OCI-LY7 (cell line): ENCODE results near the gene ARMC9. TPM values are rescaled to one million over a fixed set of nuclear protein-coding genes. Genes with fewer than 3 reads are reported as not detected.

Experiments
- BruUV-seq: library from RNA; stranded (reverse); fragments of 400-500 nt; replicated peaks from 2 replicates; lab custom pipeline; 2021; lab: Mats Ljungman, UMichigan
- CTCF ChIA-PET: fragments of 300-600 bp; sonication (Branson Sonifier 250); formaldehyde crosslinking; loops from one replicate; lab custom pipeline; 2022; ENCODE audit warnings: antibody characterized with exemption; ENCODE audit not compliant: unreplicated experiment; lab: Charles Lee
- POLR2A ChIA-PET: fragments of 300-600 bp; sonication (Branson Sonifier 250); formaldehyde crosslinking; loops from one replicate; lab custom pipeline; 2022; ENCODE audit warnings: antibody characterized with exemption; lab: Charles Lee
- DNase-seq: peaks from one replicate; pipeline ENCODE4 v3.0.0-alpha.2; 2015; ENCODE audit warnings: low spot score
- H2AFZ ChIP-seq: fragments of 200-600 bp; sonication (generic), shearing (Covaris generic); 2 replicates; pipeline ENCODE4 v1.6.1; 2014; ENCODE audit warnings: mild to moderate bottlenecking, antibody characterized with exemption, low read length, moderate library complexity
- H3K27ac ChIP-seq: fragments of 200-600 bp; sonication (generic); 2 replicates; pipeline ENCODE4 v1.5.1; 2014; ENCODE audit warnings: mixed run types, low read depth, mild to moderate bottlenecking, moderate library complexity, low read length, inconsistent platforms; ENCODE audit not compliant: poor library complexity, severe bottlenecking
- H3K36me3 ChIP-seq: fragments of 200-600 bp; sonication (generic); 2 replicates; pipeline ENCODE4 v1.6.1; 2014; ENCODE audit warnings: mild to moderate bottlenecking, antibody characterized with exemption, low read length, moderate library complexity, mixed read lengths; ENCODE audit not compliant: insufficient read depth
- H3K4me1 ChIP-seq: fragments of 200-600 bp; sonication (generic); 2 replicates; pipeline ENCODE4 v1.5.1; 2014; ENCODE audit warnings: mild to moderate bottlenecking, low read length; ENCODE audit not compliant: insufficient read depth, poor library complexity, severe bottlenecking
- H3K4me2 ChIP-seq: fragments of 200-600 bp; sonication (generic); 2 replicates; pipeline ENCODE4 v1.6.1; 2014; ENCODE audit warnings: mild to moderate bottlenecking, low read length
- H3K4me3 ChIP-seq: fragments of 200-600 bp; sonication (generic); 2 replicates; pipeline ENCODE4 v1.5.1; 2014; ENCODE audit warnings: mild to moderate bottlenecking, low read depth, low read length; ENCODE audit not compliant: poor library complexity, severe bottlenecking
- H3K79me2 ChIP-seq: fragments of 200-600 bp; sonication (generic); 2 replicates; pipeline ENCODE4 v1.6.1; 2016; ENCODE audit warnings: low read depth, mild to moderate bottlenecking, low read length, moderate library complexity, mixed read lengths; ENCODE audit not compliant: insufficient read depth
- H3K9me2 ChIP-seq: fragments of 200-600 bp; sonication (generic); 2 replicates; pipeline ENCODE4 v1.6.1; 2016; ENCODE audit warnings: mild to moderate bottlenecking, low read length, mixed read lengths; ENCODE audit not compliant: insufficient read depth
- H3K9me3 ChIP-seq: fragments of 200-600 bp; sonication (generic); 2 replicates; pipeline ENCODE4 v1.6.1; 2014; ENCODE audit warnings: mild to moderate bottlenecking, mixed run types, low read length, mixed read lengths
- H4K20me1 ChIP-seq: fragments of 200-600 bp; sonication (generic); 2 replicates; pipeline ENCODE4 v1.6.1; 2014; ENCODE audit warnings: mild to moderate bottlenecking, antibody characterized with exemption, low read length, moderate library complexity, mixed read lengths; ENCODE audit not compliant: insufficient read depth
- EZH2phosphoT487 ChIP-seq: fragments of 200-600 bp; sonication (generic); IDR thresholded peaks from 2 replicates; pipeline ENCODE4 v1.6.1; 2018; ENCODE audit warnings: low read depth, borderline replicate concordance, mild to moderate bottlenecking, mixed run types, antibody characterized with exemption, low read length, moderate library complexity, mixed read lengths
- intact Hi-C: fragments of 100-400 bp; cut with micrococcal nuclease; formaldehyde crosslinking; loops from one replicate; pipeline ENCODE4 v1.10.0; 2022; ENCODE audit not compliant: unreplicated experiment
- total RNA-seq, 2 experiments: library from RNA; depleted of rRNA in 1 of 2; stranded (reverse); fragments of >200 nt in 1 of 2; shearing (Covaris generic) in 1 of 2; gene quantifications; 2 replicates each; pipeline ENCODE4 v1.2.3, GENCODE V29; 2014 to 2022
- TF ChIP-seq, protein P1 (sequence below): fragments of 200-600 bp; sonication (generic); conservative IDR thresholded peaks from 2 replicates; pipeline ENCODE4 v1.5.1; 2014; ENCODE audit warnings: mild to moderate bottlenecking, antibody characterized with exemption, low read length, moderate library complexity, mixed read lengths

ARMC9 gene
- total RNA-seq, 2 experiments from 2014 or later, result 6.6 to 12.2 TPM

DNA sequence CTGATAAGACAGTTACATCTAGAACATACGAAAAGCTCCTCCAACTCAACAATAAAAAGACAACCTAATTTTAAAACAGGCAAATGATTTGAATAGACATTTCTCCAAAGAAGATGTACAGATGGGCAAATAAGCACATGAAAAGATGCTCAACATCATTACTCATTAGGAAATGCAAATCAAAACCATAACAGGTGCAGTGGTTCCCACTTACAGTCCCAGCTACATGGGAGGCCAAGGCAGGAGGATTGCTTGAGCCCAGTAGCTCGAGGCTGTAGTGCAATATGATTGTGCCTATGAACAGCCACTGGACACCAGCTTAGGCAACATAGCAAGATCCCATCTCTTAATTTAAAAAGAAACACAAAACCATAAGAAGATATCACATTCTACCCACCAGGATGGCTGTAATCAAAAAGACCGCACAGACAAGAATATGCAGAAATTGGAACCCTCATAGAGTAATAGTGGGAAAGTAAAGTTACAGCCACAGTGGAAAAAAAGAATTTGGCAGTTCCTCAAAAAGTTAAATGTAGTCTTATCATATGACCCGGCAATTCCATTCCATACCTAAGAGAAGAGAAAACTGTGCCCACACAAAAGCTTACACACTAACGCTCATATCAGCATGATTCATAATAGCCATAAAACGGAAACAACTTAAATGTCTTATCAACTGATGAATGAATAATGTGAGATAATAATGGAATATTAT lies 30.5 kb upstream of the ARMC9 start:
- no peak overlapping the region for H3K4me2 ChIP-seq

DNA sequence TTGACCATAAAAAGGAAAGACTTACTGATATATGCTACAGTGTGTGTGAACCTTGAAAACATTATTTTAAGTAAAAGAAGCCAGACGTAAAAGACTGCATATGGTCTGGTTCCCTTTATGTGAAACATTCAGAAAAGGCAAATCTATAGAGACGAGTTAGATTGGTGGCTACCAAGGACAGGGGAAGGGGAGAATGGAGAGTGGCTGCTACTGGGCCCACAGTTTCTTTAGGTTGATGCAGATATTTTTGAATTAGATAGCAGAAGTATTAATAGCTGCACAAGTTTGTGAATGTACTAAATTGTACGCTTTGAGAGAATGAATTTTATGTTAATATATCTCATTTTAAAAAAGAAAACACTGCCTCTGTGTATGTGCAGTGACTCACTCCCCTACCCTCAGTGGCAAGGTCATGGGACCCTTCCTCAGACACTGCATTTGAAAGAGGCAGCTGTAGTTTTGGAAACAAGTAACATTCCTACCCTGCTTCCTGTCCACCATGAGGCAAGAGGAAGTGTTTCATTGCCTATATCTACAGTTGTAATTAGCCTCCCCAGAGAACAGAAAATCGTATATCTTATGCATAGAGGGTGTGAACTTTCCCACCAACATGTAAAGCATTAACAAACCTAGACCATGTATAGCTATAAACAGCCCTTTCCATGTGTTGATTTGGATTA lies 29.8 kb upstream of the ARMC9 start:
- Histone ChIP-seq H3K36me3 (peaks cover 94% of the 10 kb centered on the region), H3K79me2 (no peaks in the 10 kb centered on the region), H3K27ac (no peak overlapping the region), H4K20me1 (no peaks in the 10 kb centered on the region), H3K4me1 (peaks cover 5% of the 10 kb centered on the region), H2AFZ (no peak overlapping the region), H3K4me2 (no peak overlapping the region), H3K9me3 (no peaks in the 10 kb centered on the region), H3K4me3 (no peak overlapping the region), H3K9me2 (no peaks in the 10 kb centered on the region)
- intact Hi-C loops, result no loop called here
- ChIA-PET CTCF (no interaction called here), POLR2A (interaction anchor here (0.6 to 1.5 kb wide), 3 partner anchors 38 to 321 kb away, joined by 3 to 4 read pairs (median 4); no protein-coding TSS in a partner anchor)
- no peak for DNase-seq
- TSS peak; percentile 7 for BruUV-seq
- TF ChIP-seq, protein P1, sequence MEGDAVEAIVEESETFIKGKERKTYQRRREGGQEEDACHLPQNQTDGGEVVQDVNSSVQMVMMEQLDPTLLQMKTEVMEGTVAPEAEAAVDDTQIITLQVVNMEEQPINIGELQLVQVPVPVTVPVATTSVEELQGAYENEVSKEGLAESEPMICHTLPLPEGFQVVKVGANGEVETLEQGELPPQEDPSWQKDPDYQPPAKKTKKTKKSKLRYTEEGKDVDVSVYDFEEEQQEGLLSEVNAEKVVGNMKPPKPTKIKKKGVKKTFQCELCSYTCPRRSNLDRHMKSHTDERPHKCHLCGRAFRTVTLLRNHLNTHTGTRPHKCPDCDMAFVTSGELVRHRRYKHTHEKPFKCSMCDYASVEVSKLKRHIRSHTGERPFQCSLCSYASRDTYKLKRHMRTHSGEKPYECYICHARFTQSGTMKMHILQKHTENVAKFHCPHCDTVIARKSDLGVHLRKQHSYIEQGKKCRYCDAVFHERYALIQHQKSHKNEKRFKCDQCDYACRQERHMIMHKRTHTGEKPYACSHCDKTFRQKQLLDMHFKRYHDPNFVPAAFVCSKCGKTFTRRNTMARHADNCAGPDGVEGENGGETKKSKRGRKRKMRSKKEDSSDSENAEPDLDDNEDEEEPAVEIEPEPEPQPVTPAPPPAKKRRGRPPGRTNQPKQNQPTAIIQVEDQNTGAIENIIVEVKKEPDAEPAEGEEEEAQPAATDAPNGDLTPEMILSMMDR, result no peak
- no peak for TF ChIP-seq EZH2phosphoT487

More for the DNA sequence above, 30.5 kb upstream of the ARMC9 start:
- Histone ChIP-seq H3K4me1 (peaks cover 5% of the 10 kb centered on the region), H2AFZ (no peak overlapping the region), H3K79me2 (no peaks in the 10 kb centered on the region), H3K9me2 (no peaks in the 10 kb centered on the region), H3K9me3 (no peaks in the 10 kb centered on the region), H4K20me1 (no peaks in the 10 kb centered on the region), H3K4me3 (no peak overlapping the region), H3K36me3 (peaks cover 93% of the 10 kb centered on the region), H3K27ac (no peak overlapping the region)
- BruUV-seq, result no TSS peak
- TF ChIP-seq, protein P1, result no peak
- TF ChIP-seq EZH2phosphoT487, result no peak
- POLR2A ChIA-PET, result interaction anchor here (0.5 to 1.5 kb wide), 5 partner anchors 38 to 519 kb away, joined by 3 to 5 read pairs (median 3); no protein-coding TSS in a partner anchor
- DNase-seq, result no peak
- CTCF ChIA-PET, result no interaction called here
- intact Hi-C loops, result no loop called here

DNA sequence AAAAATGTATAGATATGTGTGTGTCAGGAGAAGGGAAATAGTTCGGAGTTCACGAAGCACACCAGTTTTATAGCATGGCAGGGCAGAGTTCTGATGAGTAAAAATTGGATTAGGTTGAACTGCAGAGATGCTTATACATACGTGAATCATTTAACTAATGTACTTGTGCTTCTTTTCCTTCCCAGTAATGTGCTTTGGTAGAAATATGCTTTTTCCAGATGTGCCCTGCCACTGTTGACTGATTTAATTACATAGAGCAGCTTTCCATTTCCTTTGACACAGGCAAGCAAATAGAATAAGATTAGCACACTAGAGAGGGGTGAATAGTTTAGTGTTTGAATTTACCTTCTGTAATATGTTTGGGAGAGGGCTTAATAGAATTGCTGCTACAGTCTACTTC lies 28.9 kb upstream of the ARMC9 start:
- no TSS peak for BruUV-seq
- Histone ChIP-seq H3K9me2 (no peaks in the 10 kb centered on the region), H3K4me1 (peaks cover 5% of the 10 kb centered on the region), H2AFZ (no peak overlapping the region), H3K79me2 (no peaks in the 10 kb centered on the region), H4K20me1 (no peaks in the 10 kb centered on the region), H3K4me2 (no peak overlapping the region), H3K27ac (no peak overlapping the region), H3K36me3 (peaks cover 94% of the 10 kb centered on the region), H3K4me3 (no peak overlapping the region), H3K9me3 (no peaks in the 10 kb centered on the region)
- DNase-seq, result no peak
- intact Hi-C loops, result no loop called here
- ChIA-PET POLR2A (no interaction called here), CTCF (no interaction called here)
- TF ChIP-seq, protein P1, result no peak
- no peak for TF ChIP-seq EZH2phosphoT487
